H1 (cell line): ENCODE data around the gene STK33. TPM values are rescaled to one million over a fixed set of nuclear protein-coding genes. Genes with fewer than 3 reads are reported as not detected.

Experiments used
- CTCF ChIA-PET: fragments of 300-600 bp; sonication (Branson Sonifier 250); formaldehyde crosslinking; loops from one replicate; lab custom pipeline; 2021; ENCODE audit not compliant: partially characterized antibody; lab: Charles Lee
- POLR2A ChIA-PET: fragments of 300-600 bp; sonication (Branson Sonifier 250); formaldehyde crosslinking; loops from one replicate; lab custom pipeline; 2021; ENCODE audit warnings: inconsistent platforms; ENCODE audit not compliant: partially characterized antibody; lab: Charles Lee
- DNase-seq, 2 experiments: peaks; one replicate each; pipeline versions ENCODE4 v3.0.0 to v3.0.0-alpha.2; 2010 to 2022; ENCODE audit warnings: low spot score in 2 of 2, low read depth in 1 of 2, mixed read lengths in 1 of 2
- FAIRE-seq: peaks from 2 replicates; lab custom pipeline; 2011; peaks lifted over from hg19 to GRCh38; lab: Jason Lieb, UNC
- H2AFZ ChIP-seq: 2 replicates; pipeline ENCODE4 v1.8.1; 2012; ENCODE audit warnings: low read length, inconsistent platforms
- H2AK5ac ChIP-seq: 2 replicates; pipeline ENCODE4 v1.6.1; 2013; ENCODE audit warnings: low read depth, low read length
- H2BK120ac ChIP-seq: replicated peaks from 2 replicates; pipeline ENCODE3; 2013; ENCODE audit warnings: low read depth, low read length, inconsistent platforms
- H2BK12ac ChIP-seq: 2 replicates; pipeline ENCODE4 v1.6.1; 2013; ENCODE audit warnings: low read depth, low read length
- H2BK15ac ChIP-seq: 2 replicates; pipeline ENCODE4 v1.6.1; 2013; ENCODE audit warnings: low read length
- H2BK20ac ChIP-seq: 2 replicates; pipeline ENCODE4 v1.6.1; 2013; ENCODE audit warnings: low read length
- H2BK5ac ChIP-seq: 2 replicates; pipeline ENCODE4 v1.6.1; 2013; ENCODE audit warnings: low read depth, low read length
- H3K14ac ChIP-seq: 2 replicates; pipeline ENCODE4 v1.6.1; 2013; ENCODE audit warnings: inconsistent platforms; ENCODE audit not compliant: insufficient read length
- H3K18ac ChIP-seq: 2 replicates; pipeline ENCODE4 v1.6.1; 2013; ENCODE audit warnings: low read length; ENCODE audit errors: extremely low read depth
- H3K23ac ChIP-seq: 2 replicates; pipeline ENCODE4 v1.6.1; 2013; ENCODE audit warnings: inconsistent platforms; ENCODE audit not compliant: insufficient read length
- H3K23me2 ChIP-seq: 2 replicates; pipeline ENCODE4 v1.6.1; 2013; ENCODE audit warnings: low read depth, low read length
- H3K27ac ChIP-seq: 2 replicates; pipeline ENCODE4 v1.6.1; 2011; ENCODE audit warnings: low read depth, low read length, inconsistent platforms
- H3K27me3 ChIP-seq, 4 experiments: replicated peaks in 1 of 4; 1 replicate in 1 of 4; 2 replicates in 3 of 4; pipeline versions ENCODE4 v1.6.1 to v1.8.1; 2011 to 2013; ENCODE audit warnings: low read length in 3 of 4, mild to moderate bottlenecking in 3 of 4, inconsistent platforms in 2 of 4, mixed read lengths in 2 of 4, moderate library complexity in 1 of 4; ENCODE audit not compliant: control insufficient read depth in 3 of 4, insufficient read depth in 3 of 4; ENCODE audit errors: extremely low read depth in 1 of 4
- H3K36me3 ChIP-seq, 4 experiments: 2 replicates each; pipeline versions ENCODE4 v1.6.1 to v1.8.1; 2011 to 2013; ENCODE audit warnings: mild to moderate bottlenecking in 4 of 4, low read length in 3 of 4, moderate library complexity in 2 of 4, control low read depth in 1 of 4, inconsistent platforms in 1 of 4; ENCODE audit not compliant: insufficient read depth in 4 of 4, control insufficient read depth in 2 of 4
- H3K4ac ChIP-seq: replicated peaks from 2 replicates; pipeline ENCODE3; 2013; ENCODE audit warnings: low read length, low read depth, mixed read lengths, inconsistent platforms; ENCODE audit not compliant: insufficient read length
- H3K4me1 ChIP-seq, 4 experiments: replicated peaks in 1 of 4; 1 replicate in 1 of 4; 2 replicates in 3 of 4; pipeline versions ENCODE4 v1.6.1 to v1.8.1; 2011 to 2013; ENCODE audit warnings: low read length in 3 of 4, inconsistent platforms in 2 of 4, mixed read lengths in 1 of 4; ENCODE audit not compliant: insufficient read depth in 4 of 4, control insufficient read depth in 3 of 4
- H3K4me2 ChIP-seq, 2 experiments: 2 replicates each; pipeline versions ENCODE4 v1.6.1 to v1.8.1; 2011 to 2013; ENCODE audit warnings: low read depth in 2 of 2, low read length in 2 of 2, control low read depth in 1 of 2, inconsistent platforms in 1 of 2, mild to moderate bottlenecking in 1 of 2; ENCODE audit not compliant: insufficient read depth in 1 of 2
- H3K4me3 ChIP-seq, 4 experiments: fragments of 200-600, 300-600 bp in 1 of 4; sonication (generic), shearing (Covaris generic), sonication (Bioruptor Twin) in 1 of 4; 2 replicates each; pipeline versions ENCODE4 v1.5.1 to v1.8.1; 2011 to 2016; ENCODE audit warnings: low read length in 4 of 4, low read depth in 3 of 4, control low read depth in 2 of 4, inconsistent platforms in 2 of 4, mild to moderate bottlenecking in 2 of 4, mixed read lengths in 1 of 4, moderate library complexity in 1 of 4; ENCODE audit not compliant: insufficient read depth in 2 of 4; ENCODE audit errors: extremely low read depth in 1 of 4
- H3K56ac ChIP-seq: replicated peaks from 2 replicates; pipeline ENCODE3; 2013; ENCODE audit warnings: low read depth, mild to moderate bottlenecking, mixed read lengths, low read length, inconsistent platforms; ENCODE audit not compliant: insufficient read length
- H3K79me1 ChIP-seq: 2 replicates; pipeline ENCODE4 v1.6.1; 2013; ENCODE audit warnings: low read depth, low read length, control low read depth
- H3K79me2 ChIP-seq, 2 experiments: 2 replicates each; pipeline versions ENCODE4 v1.6.1 to v1.8.1; 2012 to 2013; ENCODE audit warnings: low read length in 2 of 2, mild to moderate bottlenecking in 2 of 2, inconsistent platforms in 1 of 2; ENCODE audit not compliant: insufficient read depth in 2 of 2, control insufficient read depth in 1 of 2
- H3K9ac ChIP-seq, 4 experiments: replicated peaks in 1 of 4; 1 replicate in 1 of 4; 2 replicates in 3 of 4; pipeline versions ENCODE4 v1.6.1 to v1.8.1; 2011 to 2013; ENCODE audit warnings: low read depth in 3 of 4, low read length in 3 of 4, control low read depth in 2 of 4, mild to moderate bottlenecking in 2 of 4, moderate library complexity in 2 of 4, inconsistent platforms in 1 of 4; ENCODE audit errors: extremely low read depth in 1 of 4
- H3K9me3 ChIP-seq, 2 experiments: 2 replicates each; pipeline versions ENCODE4 v1.6.1 to v1.8.1; 2012 to 2013; ENCODE audit warnings: mild to moderate bottlenecking in 2 of 2, moderate library complexity in 2 of 2, control low read depth in 1 of 2, inconsistent platforms in 1 of 2, low read depth in 1 of 2, low read length in 1 of 2, mixed read lengths in 1 of 2; ENCODE audit not compliant: insufficient read depth in 2 of 2
- H4K20me1 ChIP-seq, 2 experiments: replicated peaks in 1 of 2; 2 replicates each; pipeline versions ENCODE3 to v1.8.1; 2011 to 2013; ENCODE audit warnings: inconsistent platforms in 2 of 2, low read length in 2 of 2, mild to moderate bottlenecking in 1 of 2; ENCODE audit not compliant: insufficient read depth in 2 of 2, control insufficient read depth in 1 of 2
- H4K5ac ChIP-seq: 2 replicates; pipeline ENCODE4 v1.6.1; 2013; ENCODE audit warnings: low read length, low read depth, mixed read lengths, inconsistent platforms; ENCODE audit not compliant: insufficient read length
- H4K8ac ChIP-seq: 2 replicates; pipeline ENCODE4 v1.8.0; 2013; ENCODE audit warnings: mild to moderate bottlenecking, moderate library complexity, low read length, inconsistent platforms; ENCODE audit not compliant: insufficient read depth; ENCODE audit errors: extremely low read depth
- H4K91ac ChIP-seq: replicated peaks from 2 replicates; pipeline ENCODE3; 2013; ENCODE audit warnings: low read length, mixed read lengths, inconsistent platforms; ENCODE audit not compliant: insufficient read length
- CEBPB ChIP-seq: IDR thresholded peaks from 2 replicates; pipeline ENCODE4 v1.6.1; 2012; ENCODE audit warnings: low read depth, low read length
- WGBS, 2 experiments: shearing (Covaris generic) in 1 of 2; methylation state at CpG; one replicate each; pipeline versions ENCODE4 v1.1.6 to v1.1.7; 2013 to 2015; ENCODE audit warnings: low lambda C conversion rate in 2 of 2, mixed read lengths in 2 of 2, inconsistent platforms in 1 of 2, low coverage in 1 of 2, missing lambda C conversion rate in 1 of 2; ENCODE audit not compliant: insufficient replicate concordance in 2 of 2, insufficient coverage in 1 of 2, insufficient read length in 1 of 2; ENCODE audit errors: extremely low coverage in 1 of 2, missing lambda C conversion rate in 1 of 2; 5-methylcytosine and 5-hydroxymethylcytosine counted together
- polyA plus RNA-seq, 7 experiments: library from polyadenylated mRNA; depleted of rRNA in 3 of 7; stranded (reverse) in 5 of 7; unstranded in 2 of 7; fragments of >200 nt in 5 of 7; fragments of 200-250 nt in 2 of 7; gene quantifications; 1 replicate in 5 of 7; 2 replicates in 1 of 7; 4 replicates in 1 of 7; pipeline versions ENCODE4 v1.2.1 to v1.2.3, GENCODE V29; 2011 to 2013; ENCODE audit warnings: missing spikeins in 2 of 7, mixed read lengths in 2 of 7
- total RNA-seq: library from RNA; stranded (reverse); fragmentation: NEBNext Ultra II Directional; extraction: Animal tissue kit (Norgen Biotek cat#: 25700); gene quantifications from 2 replicates; pipeline ENCODE4 v1.2.1, GENCODE V29; 2021
- TF ChIP-seq, protein P1 (sequence below), 3 experiments: IDR thresholded peaks; 1 replicate in 2 of 3; 2 replicates in 1 of 3; pipeline versions ENCODE4 v1.5.1 to v1.6.1; 2011; ENCODE audit warnings: low read length in 3 of 3, mild to moderate bottlenecking in 3 of 3, inconsistent platforms in 2 of 3, low read depth in 1 of 3, moderate library complexity in 1 of 3; ENCODE audit not compliant: insufficient read depth in 1 of 3; ENCODE audit errors: control extremely low read depth in 1 of 3

Gene STK33
- total and polyA plus RNA-seq, 2 of the 8 experiments (the other 6 are each of a cell fraction or from before 2014, with no cell fraction given), result 8.8 to 25.1 TPM

DNA sequence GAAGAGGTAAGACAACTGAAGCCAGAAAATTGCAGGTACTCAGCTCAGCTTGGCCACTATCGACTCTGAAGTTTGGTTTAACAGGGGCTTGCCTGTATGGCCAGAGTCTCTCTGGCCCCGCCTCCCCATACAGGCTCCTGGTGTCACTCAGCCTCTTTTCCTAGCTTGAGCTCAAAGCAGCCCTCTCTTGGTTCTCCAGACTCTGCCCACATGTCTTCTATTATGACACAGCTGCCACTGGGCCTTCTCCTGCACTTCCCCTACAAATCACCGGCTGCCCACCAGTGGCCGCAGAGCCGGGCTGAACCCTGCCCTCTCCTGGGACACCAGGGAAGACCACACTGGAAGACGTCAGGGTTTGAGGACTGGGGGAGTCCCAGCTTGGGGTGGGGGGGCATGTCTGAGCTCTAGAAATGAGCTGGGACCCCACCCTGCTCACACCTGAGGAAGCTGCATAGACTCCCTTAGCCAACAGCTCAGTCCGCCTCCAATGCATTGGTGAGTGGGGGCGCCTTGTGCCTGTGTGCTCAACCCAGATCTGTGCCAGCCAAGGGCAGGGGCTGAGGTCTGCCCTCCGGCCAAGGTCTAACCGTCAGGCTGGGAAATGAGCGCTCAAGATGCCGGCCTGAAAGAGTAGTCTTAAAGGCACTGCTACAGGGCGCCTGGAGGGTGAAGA lies 236.0 kb downstream of the STK33 start:
- Histone ChIP-seq H3K23ac (no peak overlapping the region), H4K8ac (peak overlapping the region; percentile 32; the same call in 1 of the 2 replicates), H4K91ac (no peak overlapping the region), H3K79me2 (no peaks in the 10 kb centered on the region), H3K9me3 (no peaks in the 10 kb centered on the region), H2BK15ac (no peak overlapping the region), H3K9ac (no peak overlapping the region), H4K5ac (no peak overlapping the region), H4K20me1 (no peaks in the 10 kb centered on the region), H3K27ac (no peak overlapping the region), H3K23me2 (no peaks in the 10 kb centered on the region), H3K4ac (no peak overlapping the region), H3K4me1 (no peaks in the 10 kb centered on the region; a peak in 2 of 7 replicates), H3K56ac (no peak overlapping the region), H3K4me2 (no peak overlapping the region), H3K36me3 (no peaks in the 10 kb centered on the region), H2BK12ac (no peak overlapping the region), H3K4me3 (no peak overlapping the region), H2BK5ac (no peak overlapping the region), H3K27me3 (no peaks in the 10 kb centered on the region; a peak in 2 of 7 replicates), H3K79me1 (no peaks in the 10 kb centered on the region; the same call in 1 of the 2 replicates), H2AK5ac (no peak overlapping the region), H3K18ac (no peak overlapping the region), H2BK120ac (no peak overlapping the region), H2AFZ (no peak overlapping the region), H3K14ac (no peak overlapping the region), H2BK20ac (no peak overlapping the region)
- DNase-seq (no peak), FAIRE-seq (no peak)
- TF ChIP-seq, protein P1, sequence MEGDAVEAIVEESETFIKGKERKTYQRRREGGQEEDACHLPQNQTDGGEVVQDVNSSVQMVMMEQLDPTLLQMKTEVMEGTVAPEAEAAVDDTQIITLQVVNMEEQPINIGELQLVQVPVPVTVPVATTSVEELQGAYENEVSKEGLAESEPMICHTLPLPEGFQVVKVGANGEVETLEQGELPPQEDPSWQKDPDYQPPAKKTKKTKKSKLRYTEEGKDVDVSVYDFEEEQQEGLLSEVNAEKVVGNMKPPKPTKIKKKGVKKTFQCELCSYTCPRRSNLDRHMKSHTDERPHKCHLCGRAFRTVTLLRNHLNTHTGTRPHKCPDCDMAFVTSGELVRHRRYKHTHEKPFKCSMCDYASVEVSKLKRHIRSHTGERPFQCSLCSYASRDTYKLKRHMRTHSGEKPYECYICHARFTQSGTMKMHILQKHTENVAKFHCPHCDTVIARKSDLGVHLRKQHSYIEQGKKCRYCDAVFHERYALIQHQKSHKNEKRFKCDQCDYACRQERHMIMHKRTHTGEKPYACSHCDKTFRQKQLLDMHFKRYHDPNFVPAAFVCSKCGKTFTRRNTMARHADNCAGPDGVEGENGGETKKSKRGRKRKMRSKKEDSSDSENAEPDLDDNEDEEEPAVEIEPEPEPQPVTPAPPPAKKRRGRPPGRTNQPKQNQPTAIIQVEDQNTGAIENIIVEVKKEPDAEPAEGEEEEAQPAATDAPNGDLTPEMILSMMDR (IDR thresholded peaks at IDR 0.05; ENCODE audit: control extremely low read depth in 1 of 3, insufficient read depth in 1 of 3, low read depth in 1 of 3, low read length in 3 of 3), result 0 out of 4 replicates have a peak, but pooled peaks of 1 of the 3 experiments have one; percentile 8
- TF ChIP-seq CEBPB, result no peak
- WGBS, 2 experiments, result 82% methylated on average over 11 of the region's 13 CpGs; no CpG with 5 or more reads in 1 of the 2 experiments
- POLR2A ChIA-PET, result interaction anchor here (1.4 kb wide), 1 partner anchor 12 kb away, joined by 3 read pairs; no protein-coding TSS in a partner anchor
- CTCF ChIA-PET, result interaction anchor here (0.6 to 10.3 kb wide), 27 partner anchors 10 to 706 kb away, joined by 3 to 95 read pairs (median 4); partner anchors contain the start of gene LMO1
